WTC11 (cell line): ENCODE measurements around the gene GPI. TPM values are rescaled to one million over a fixed set of nuclear protein-coding genes. Genes with fewer than 3 reads are reported as not detected.

Source experiments
- ATAC-seq: fragments of 200-7000 bp; cut with Tn5 transposase; 2 replicates; pipeline ENCODE4 v1.10.0; 2021; ENCODE audit warnings: mild to moderate bottlenecking, moderate library complexity
- CTCF ChIA-PET: fragments of 300-600 bp; sonication (Branson Sonifier 250); formaldehyde crosslinking; loops from one replicate; lab custom pipeline; 2021; ENCODE audit warnings: antibody characterized with exemption; lab: Charles Lee
- POLR2A ChIA-PET: fragments of 350-600 bp; sonication (Branson Sonifier 250); formaldehyde crosslinking; loops from one replicate; lab custom pipeline; 2021; ENCODE audit warnings: antibody characterized with exemption; lab: Charles Lee
- DNase-seq: peaks from one replicate; pipeline ENCODE4 v3.0.0; 2021; ENCODE audit warnings: low spot score
- H3K27ac Mint-ChIP-seq: 2 replicates; pipeline ENCODE4 v1.8.0; 2021; ENCODE audit warnings: mixed read lengths
- H3K27me3 Mint-ChIP-seq: 2 replicates; pipeline ENCODE4 v1.8.0; 2021; ENCODE audit warnings: low read depth, mild to moderate bottlenecking, moderate library complexity, mixed read lengths
- H3K36me3 Mint-ChIP-seq: 2 replicates; pipeline ENCODE4 v1.8.0; 2021; ENCODE audit warnings: mixed read lengths
- H3K4me1 Mint-ChIP-seq: 2 replicates; pipeline ENCODE4 v1.8.0; 2022; ENCODE audit warnings: mixed read lengths
- H3K4me3 Mint-ChIP-seq: 2 replicates; pipeline ENCODE4 v1.8.0; 2021; ENCODE audit warnings: mild to moderate bottlenecking, moderate library complexity, mixed read lengths
- H3K9me3 Mint-ChIP-seq: 2 replicates; pipeline ENCODE4 v1.8.0; 2021; ENCODE audit warnings: mixed read lengths
- ATF3 ChIP-seq: sonication (generic); formaldehyde crosslinking; conservative IDR thresholded peaks from 2 replicates; pipeline ENCODE4 v1.8.1; 2022; ENCODE audit warnings: mild to moderate bottlenecking, missing genetic modification reagents
- CDX4 ChIP-seq: fragments of 250-450 bp; sonication (Bioruptor Pico); IDR thresholded peaks from 2 replicates; pipeline ENCODE4 v1.9.0; 2021; ENCODE audit warnings: moderate library complexity, mild to moderate bottlenecking, inconsistent platforms, borderline replicate concordance
- CREB1 ChIP-seq: sonication (generic); formaldehyde crosslinking; IDR thresholded peaks from 2 replicates; pipeline ENCODE4 v1.8.0; 2023; ENCODE audit warnings: mild to moderate bottlenecking, missing genetic modification reagents
- ELF4 ChIP-seq: sonication (generic); formaldehyde crosslinking; IDR thresholded peaks from 2 replicates; pipeline ENCODE4 v1.8.1; 2022; ENCODE audit warnings: low read depth, mild to moderate bottlenecking, moderate library complexity, missing genetic modification reagents
- EMX1 ChIP-seq: fragments of 250-450 bp; sonication (Bioruptor Pico); IDR thresholded peaks from 2 replicates; pipeline ENCODE4 v1.8.0; 2021; ENCODE audit warnings: mild to moderate bottlenecking
- FOXP4 ChIP-seq: sonication (generic); formaldehyde crosslinking; IDR thresholded peaks from 2 replicates; pipeline ENCODE4 v1.8.0; 2022; ENCODE audit warnings: mild to moderate bottlenecking, missing genetic modification reagents
- JUN ChIP-seq: sonication (generic); formaldehyde crosslinking; IDR thresholded peaks from 2 replicates; pipeline ENCODE4 v1.8.0; 2023; ENCODE audit warnings: mild to moderate bottlenecking, missing genetic modification reagents
- MYBL2 ChIP-seq: sonication (generic); formaldehyde crosslinking; IDR thresholded peaks from 2 replicates; pipeline ENCODE4 v1.8.1; 2023; ENCODE audit warnings: mild to moderate bottlenecking, moderate library complexity, missing genetic modification reagents
- NR1H2 ChIP-seq: sonication (generic); formaldehyde crosslinking; IDR thresholded peaks from 2 replicates; pipeline ENCODE4 v1.9.0; 2021; ENCODE audit warnings: mild to moderate bottlenecking, moderate library complexity, missing genetic modification reagents
- NR3C1 ChIP-seq: sonication (generic); formaldehyde crosslinking; conservative IDR thresholded peaks from 2 replicates; pipeline ENCODE4 v1.8.1; 2023; ENCODE audit warnings: low read depth, mild to moderate bottlenecking, missing genetic modification reagents
- PRRX2 ChIP-seq: fragments of 250-450 bp; sonication (Bioruptor Pico); IDR thresholded peaks from 2 replicates; pipeline ENCODE4 v1.8.0; 2021; ENCODE audit warnings: mild to moderate bottlenecking
- SOX15 ChIP-seq: fragments of 250-450 bp; sonication (Bioruptor Pico); IDR thresholded peaks from 2 replicates; pipeline ENCODE4 v1.9.0; 2021; ENCODE audit warnings: mild to moderate bottlenecking
- TEAD1 ChIP-seq: sonication (generic); formaldehyde crosslinking; IDR thresholded peaks from 2 replicates; pipeline ENCODE4 v1.8.0; 2022; ENCODE audit warnings: mild to moderate bottlenecking, missing genetic modification reagents
- TEAD4 ChIP-seq: sonication (generic); formaldehyde crosslinking; IDR thresholded peaks from 2 replicates; pipeline ENCODE4 v1.8.0; 2022; ENCODE audit warnings: mild to moderate bottlenecking, missing genetic modification reagents
- ZMAT4 ChIP-seq: fragments of 250-450 bp; sonication (Bioruptor Pico); IDR thresholded peaks from 2 replicates; pipeline ENCODE4 v1.9.0; 2021; ENCODE audit warnings: mild to moderate bottlenecking
- ZNF219 ChIP-seq: sonication (generic); formaldehyde crosslinking; IDR thresholded peaks from 2 replicates; pipeline ENCODE4 v1.8.0; 2023; ENCODE audit warnings: missing genetic modification reagents, mild to moderate bottlenecking, borderline replicate concordance
- ZNF416 ChIP-seq: fragments of 250-450 bp; sonication (Bioruptor Pico); IDR thresholded peaks from 2 replicates; pipeline ENCODE4 v1.9.0; 2021; ENCODE audit warnings: mild to moderate bottlenecking, inconsistent platforms
- total RNA-seq: library from RNA; stranded (reverse); gene quantifications from 3 replicates; pipeline ENCODE4 v1.2.3, GENCODE V29; 2021
- TF ChIP-seq, protein P1 (sequence below): sonication (generic); formaldehyde crosslinking; IDR thresholded peaks from 2 replicates; pipeline ENCODE4 v1.8.1; 2022; ENCODE audit warnings: low read depth, missing genetic modification reagents, borderline replicate concordance
- TF ChIP-seq, protein P2 (sequence below): sonication (generic); formaldehyde crosslinking; IDR thresholded peaks from 2 replicates; pipeline ENCODE4 v1.8.0; 2022; ENCODE audit warnings: mild to moderate bottlenecking, missing genetic modification reagents
- TF ChIP-seq, protein P3 (sequence below): fragments of 250-450 bp; sonication (Bioruptor Pico); conservative IDR thresholded peaks from 2 replicates; pipeline ENCODE4 v1.9.0; 2021; ENCODE audit warnings: mild to moderate bottlenecking
- TF ChIP-seq, protein P4 (sequence below): sonication (generic); formaldehyde crosslinking; IDR thresholded peaks from 2 replicates; pipeline ENCODE4 v1.8.0; 2023; ENCODE audit warnings: missing genetic modification reagents, mild to moderate bottlenecking, borderline replicate concordance
- TF ChIP-seq, protein P5 (sequence below): fragments of 200-600 bp; IDR thresholded peaks from 2 replicates; pipeline ENCODE4 v1.8.0; 2022; ENCODE audit warnings: antibody characterized with exemption

GPI gene
- total RNA-seq, 1 experiment from 2014 or later: 389 TPM

GRCh38 chr19:34411216-34411615 lies 46.2 kb downstream of the GPI start (continued):
- TF ChIP-seq FOXP4 (CRISPR knock-in tag) (no peak), ATF3 (CRISPR knock-in tag) (no peak), TEAD1 (no peak)

DNA sequence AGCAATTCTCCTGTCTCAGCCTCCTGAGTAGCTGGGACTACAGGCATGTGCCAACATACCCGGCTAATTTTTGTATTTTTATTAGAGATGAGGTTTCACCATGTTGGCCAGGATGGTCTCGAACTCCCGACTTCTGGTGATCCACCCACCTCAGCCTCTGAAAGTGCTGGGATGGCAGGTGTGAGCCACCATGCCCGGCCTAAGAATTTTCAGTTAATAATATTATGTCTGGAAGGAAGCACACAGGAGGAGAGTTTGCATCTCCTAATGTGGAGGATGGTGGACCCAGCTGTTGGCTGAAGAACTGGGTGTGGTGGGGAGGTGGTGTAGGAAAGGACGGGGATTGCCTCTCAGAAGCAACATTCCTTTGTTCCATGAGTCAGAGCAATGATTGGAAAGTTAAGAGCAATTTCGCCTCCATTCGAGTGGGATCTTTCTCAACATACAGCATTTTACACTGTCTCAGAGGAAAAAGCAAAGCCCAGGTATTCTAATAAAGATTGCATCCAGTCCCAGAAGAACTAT lies 51.1 kb downstream of the GPI start:
- ChIA-PET POLR2A (no interaction called here), CTCF (no interaction called here)
- Mint-ChIP-seq H3K27me3 (no peaks in the 10 kb centered on the region), H3K27ac (no peak overlapping the region), H3K4me3 (no peak overlapping the region), H3K4me1 (no peaks in the 10 kb centered on the region)
- DNase-seq: no peak
- TF ChIP-seq ZNF416 (CRISPR knock-in tag): no peak
- TF ChIP-seq JUN (CRISPR knock-in tag): no peak
- TF ChIP-seq ZNF219 (CRISPR knock-in tag): no peak
- TF ChIP-seq ZMAT4 (CRISPR knock-in tag): no peak
- no peak for TF ChIP-seq ELF4
- no peak for TF ChIP-seq CDX4 (CRISPR knock-in tag)
- TF ChIP-seq, protein P1, sequence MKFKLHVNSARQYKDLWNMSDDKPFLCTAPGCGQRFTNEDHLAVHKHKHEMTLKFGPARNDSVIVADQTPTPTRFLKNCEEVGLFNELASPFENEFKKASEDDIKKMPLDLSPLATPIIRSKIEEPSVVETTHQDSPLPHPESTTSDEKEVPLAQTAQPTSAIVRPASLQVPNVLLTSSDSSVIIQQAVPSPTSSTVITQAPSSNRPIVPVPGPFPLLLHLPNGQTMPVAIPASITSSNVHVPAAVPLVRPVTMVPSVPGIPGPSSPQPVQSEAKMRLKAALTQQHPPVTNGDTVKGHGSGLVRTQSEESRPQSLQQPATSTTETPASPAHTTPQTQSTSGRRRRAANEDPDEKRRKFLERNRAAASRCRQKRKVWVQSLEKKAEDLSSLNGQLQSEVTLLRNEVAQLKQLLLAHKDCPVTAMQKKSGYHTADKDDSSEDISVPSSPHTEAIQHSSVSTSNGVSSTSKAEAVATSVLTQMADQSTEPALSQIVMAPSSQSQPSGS (CRISPR knock-in tag): no peak
- no peak for TF ChIP-seq TEAD1
- TF ChIP-seq MYBL2 (CRISPR knock-in tag): no peak
- TF ChIP-seq, protein P2, sequence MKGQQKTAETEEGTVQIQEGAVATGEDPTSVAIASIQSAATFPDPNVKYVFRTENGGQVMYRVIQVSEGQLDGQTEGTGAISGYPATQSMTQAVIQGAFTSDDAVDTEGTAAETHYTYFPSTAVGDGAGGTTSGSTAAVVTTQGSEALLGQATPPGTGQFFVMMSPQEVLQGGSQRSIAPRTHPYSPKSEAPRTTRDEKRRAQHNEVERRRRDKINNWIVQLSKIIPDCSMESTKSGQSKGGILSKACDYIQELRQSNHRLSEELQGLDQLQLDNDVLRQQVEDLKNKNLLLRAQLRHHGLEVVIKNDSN (CRISPR knock-in tag): no peak
- no peak for TF ChIP-seq TEAD4
- no peak for TF ChIP-seq NR1H2
- no peak for TF ChIP-seq PRRX2
- TF ChIP-seq, protein P3, sequence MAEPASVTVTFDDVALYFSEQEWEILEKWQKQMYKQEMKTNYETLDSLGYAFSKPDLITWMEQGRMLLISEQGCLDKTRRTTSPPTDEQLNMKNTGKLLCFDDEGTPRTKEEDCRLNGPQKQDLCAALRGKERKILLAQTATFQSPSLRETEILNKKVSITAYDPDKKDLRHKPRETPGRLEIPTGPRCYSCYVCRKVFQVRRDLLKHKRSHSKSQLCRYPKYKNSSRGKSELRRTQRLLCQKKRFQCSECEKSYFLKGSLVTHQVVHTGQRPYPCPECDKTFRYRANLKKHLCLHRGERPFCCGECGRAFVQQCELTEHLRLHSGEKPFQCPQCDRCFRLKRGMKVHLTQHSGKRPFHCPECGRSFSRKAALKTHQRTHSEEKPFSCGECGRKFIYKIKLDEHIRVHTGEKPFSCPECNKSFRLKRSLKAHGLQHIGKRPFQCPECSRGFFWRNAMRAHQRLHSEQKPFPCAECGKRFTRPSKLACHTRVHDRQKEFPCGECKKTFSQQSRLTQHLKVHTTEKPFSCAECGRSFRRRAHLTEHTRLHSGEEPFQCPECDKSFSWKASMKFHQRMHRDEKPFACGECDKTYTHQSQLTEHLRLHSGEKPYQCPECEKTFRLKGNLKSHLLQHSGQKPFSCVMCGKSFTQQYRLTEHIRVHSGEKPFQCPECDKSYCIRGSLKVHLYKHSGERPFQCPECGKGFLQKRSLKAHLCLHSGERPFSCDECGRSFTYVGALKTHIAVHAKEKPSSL (CRISPR knock-in tag): no peak
- TF ChIP-seq, protein P4, sequence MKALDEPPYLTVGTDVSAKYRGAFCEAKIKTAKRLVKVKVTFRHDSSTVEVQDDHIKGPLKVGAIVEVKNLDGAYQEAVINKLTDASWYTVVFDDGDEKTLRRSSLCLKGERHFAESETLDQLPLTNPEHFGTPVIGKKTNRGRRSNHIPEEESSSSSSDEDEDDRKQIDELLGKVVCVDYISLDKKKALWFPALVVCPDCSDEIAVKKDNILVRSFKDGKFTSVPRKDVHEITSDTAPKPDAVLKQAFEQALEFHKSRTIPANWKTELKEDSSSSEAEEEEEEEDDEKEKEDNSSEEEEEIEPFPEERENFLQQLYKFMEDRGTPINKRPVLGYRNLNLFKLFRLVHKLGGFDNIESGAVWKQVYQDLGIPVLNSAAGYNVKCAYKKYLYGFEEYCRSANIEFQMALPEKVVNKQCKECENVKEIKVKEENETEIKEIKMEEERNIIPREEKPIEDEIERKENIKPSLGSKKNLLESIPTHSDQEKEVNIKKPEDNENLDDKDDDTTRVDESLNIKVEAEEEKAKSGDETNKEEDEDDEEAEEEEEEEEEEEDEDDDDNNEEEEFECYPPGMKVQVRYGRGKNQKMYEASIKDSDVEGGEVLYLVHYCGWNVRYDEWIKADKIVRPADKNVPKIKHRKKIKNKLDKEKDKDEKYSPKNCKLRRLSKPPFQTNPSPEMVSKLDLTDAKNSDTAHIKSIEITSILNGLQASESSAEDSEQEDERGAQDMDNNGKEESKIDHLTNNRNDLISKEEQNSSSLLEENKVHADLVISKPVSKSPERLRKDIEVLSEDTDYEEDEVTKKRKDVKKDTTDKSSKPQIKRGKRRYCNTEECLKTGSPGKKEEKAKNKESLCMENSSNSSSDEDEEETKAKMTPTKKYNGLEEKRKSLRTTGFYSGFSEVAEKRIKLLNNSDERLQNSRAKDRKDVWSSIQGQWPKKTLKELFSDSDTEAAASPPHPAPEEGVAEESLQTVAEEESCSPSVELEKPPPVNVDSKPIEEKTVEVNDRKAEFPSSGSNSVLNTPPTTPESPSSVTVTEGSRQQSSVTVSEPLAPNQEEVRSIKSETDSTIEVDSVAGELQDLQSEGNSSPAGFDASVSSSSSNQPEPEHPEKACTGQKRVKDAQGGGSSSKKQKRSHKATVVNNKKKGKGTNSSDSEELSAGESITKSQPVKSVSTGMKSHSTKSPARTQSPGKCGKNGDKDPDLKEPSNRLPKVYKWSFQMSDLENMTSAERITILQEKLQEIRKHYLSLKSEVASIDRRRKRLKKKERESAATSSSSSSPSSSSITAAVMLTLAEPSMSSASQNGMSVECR (CRISPR knock-in tag): no peak
- no peak for TF ChIP-seq SOX15 (CRISPR knock-in tag)
- no peak for TF ChIP-seq NR3C1
- TF ChIP-seq, protein P5, sequence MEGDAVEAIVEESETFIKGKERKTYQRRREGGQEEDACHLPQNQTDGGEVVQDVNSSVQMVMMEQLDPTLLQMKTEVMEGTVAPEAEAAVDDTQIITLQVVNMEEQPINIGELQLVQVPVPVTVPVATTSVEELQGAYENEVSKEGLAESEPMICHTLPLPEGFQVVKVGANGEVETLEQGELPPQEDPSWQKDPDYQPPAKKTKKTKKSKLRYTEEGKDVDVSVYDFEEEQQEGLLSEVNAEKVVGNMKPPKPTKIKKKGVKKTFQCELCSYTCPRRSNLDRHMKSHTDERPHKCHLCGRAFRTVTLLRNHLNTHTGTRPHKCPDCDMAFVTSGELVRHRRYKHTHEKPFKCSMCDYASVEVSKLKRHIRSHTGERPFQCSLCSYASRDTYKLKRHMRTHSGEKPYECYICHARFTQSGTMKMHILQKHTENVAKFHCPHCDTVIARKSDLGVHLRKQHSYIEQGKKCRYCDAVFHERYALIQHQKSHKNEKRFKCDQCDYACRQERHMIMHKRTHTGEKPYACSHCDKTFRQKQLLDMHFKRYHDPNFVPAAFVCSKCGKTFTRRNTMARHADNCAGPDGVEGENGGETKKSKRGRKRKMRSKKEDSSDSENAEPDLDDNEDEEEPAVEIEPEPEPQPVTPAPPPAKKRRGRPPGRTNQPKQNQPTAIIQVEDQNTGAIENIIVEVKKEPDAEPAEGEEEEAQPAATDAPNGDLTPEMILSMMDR: no peak
- no peak for TF ChIP-seq CREB1 (CRISPR knock-in tag)
- no peak for TF ChIP-seq EMX1 (CRISPR knock-in tag)
- TF ChIP-seq, all 79 proteins: peak for 0
- no peak for ATAC-seq
- no peaks in the 10 kb centered on the region for H3K9me3 Mint-ChIP-seq
- H3K36me3 Mint-ChIP-seq: peaks cover 55% of the 10 kb centered on the region
